SU-DHL-6 (cell line): ENCODE results near the gene NLGN1.

Source experiments
- H2AFZ ChIP-seq: fragments of 200-600 bp; sonication (generic); 2 replicates; pipeline ENCODE4 v1.6.1; 2014; ENCODE audit warnings: low read depth, mild to moderate bottlenecking, moderate library complexity, mixed read lengths, antibody characterized with exemption, low read length; ENCODE audit not compliant: severe bottlenecking
- H3F3A ChIP-seq: fragments of 200-600 bp; shearing (Covaris generic); 2 replicates; pipeline ENCODE4 v1.6.0; 2016; ENCODE audit warnings: antibody characterized with exemption, mild to moderate bottlenecking; ENCODE audit not compliant: insufficient read depth
- H3K27ac ChIP-seq: fragments of 200-600 bp; sonication (generic); 2 replicates; pipeline ENCODE4 v1.5.1; 2016; ENCODE audit warnings: low read depth, mild to moderate bottlenecking, low read length, moderate library complexity, mixed read lengths
- H3K27me3 ChIP-seq: fragments of 200-600 bp; sonication (generic), shearing (Covaris generic); 2 replicates; pipeline ENCODE4 v1.6.0; 2014; ENCODE audit warnings: mild to moderate bottlenecking, low read length
- H3K36me3 ChIP-seq: fragments of 200-600 bp; sonication (generic); 2 replicates; pipeline ENCODE4 v1.6.1; 2014; ENCODE audit warnings: mild to moderate bottlenecking, low read length, mixed read lengths
- H3K4me2 ChIP-seq: fragments of 300-600, 200-600 bp; shearing (Covaris generic), sonication (generic); 2 replicates; pipeline ENCODE4 v1.6.0; 2014; ENCODE audit warnings: low read length, low read depth, mild to moderate bottlenecking; ENCODE audit not compliant: poor library complexity, severe bottlenecking
- H3K4me3 ChIP-seq: fragments of 200-600 bp; sonication (generic); 2 replicates; pipeline ENCODE4 v1.5.1; 2014; ENCODE audit warnings: antibody characterized with exemption, low read length, mild to moderate bottlenecking, mixed read lengths; ENCODE audit not compliant: insufficient read depth, poor library complexity, severe bottlenecking
- H3K79me2 ChIP-seq: fragments of 200-600 bp; sonication (generic); 2 replicates; pipeline ENCODE4 v1.6.1; 2014; ENCODE audit warnings: mild to moderate bottlenecking, low read length, moderate library complexity; ENCODE audit not compliant: insufficient read depth
- H3K9ac ChIP-seq: fragments of 200-600 bp; sonication (generic); 2 replicates; pipeline ENCODE4 v1.7.0; 2014; ENCODE audit warnings: mild to moderate bottlenecking, low read length
- H3K9me2 ChIP-seq: fragments of 200-600 bp; sonication (generic); replicated peaks from 2 replicates; pipeline ENCODE4 v1.6.1; 2014; ENCODE audit warnings: low read length; ENCODE audit not compliant: insufficient read depth
- H3K9me3 ChIP-seq: fragments of 200-600 bp; sonication (generic); 2 replicates; pipeline ENCODE4 v1.6.1; 2014; ENCODE audit warnings: low read length, mixed read lengths; ENCODE audit not compliant: insufficient read depth
- H4K20me1 ChIP-seq: fragments of 200-600 bp; sonication (generic); 2 replicates; pipeline ENCODE4 v1.6.1; 2014; ENCODE audit warnings: low read depth, mild to moderate bottlenecking, antibody characterized with exemption, low read length, moderate library complexity, mixed read lengths
- EZH2phosphoT487 ChIP-seq: fragments of 200-600 bp; sonication (generic), shearing (Covaris generic); conservative IDR thresholded peaks from 2 replicates; pipeline ENCODE4 v1.6.1; 2018; ENCODE audit warnings: mild to moderate bottlenecking, antibody characterized with exemption, low read length, moderate library complexity, mixed read lengths
- TF ChIP-seq, protein P1 (sequence below): fragments of 200-600 bp; sonication (generic); IDR thresholded peaks from one replicate; pipeline ENCODE4 v1.5.1; 2017; ENCODE audit warnings: antibody characterized with exemption, mild to moderate bottlenecking, low read length, moderate library complexity; ENCODE audit not compliant: insufficient read depth, poor library complexity, severe bottlenecking

The NLGN1 gene

DNA sequence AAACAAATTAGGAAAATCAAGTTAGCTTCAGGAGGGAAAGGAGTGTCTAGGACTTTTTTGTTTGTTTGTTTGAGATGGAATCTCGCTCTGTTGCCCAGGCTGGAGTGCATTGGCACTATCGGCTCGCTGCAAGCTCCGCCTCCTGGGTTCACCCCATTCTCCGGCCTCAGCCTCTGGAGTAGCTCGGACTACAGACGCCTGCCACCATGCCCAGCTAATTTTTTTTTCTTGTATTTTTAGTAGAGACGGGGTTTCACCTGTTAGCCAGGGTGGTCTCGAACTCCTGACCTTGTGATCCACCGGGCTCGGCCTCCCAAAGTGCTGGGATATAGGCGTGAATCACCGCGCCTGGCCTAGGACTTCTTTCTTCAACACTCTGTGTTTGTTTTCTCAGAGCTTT is 171.1 kb downstream of the NLGN1 start:
- Histone ChIP-seq H3K9me3 (no peaks in the 10 kb centered on the region), H3K9me2 (no peaks in the 10 kb centered on the region; the same call in 1 of the 2 replicates), H3F3A (no peaks in the 10 kb centered on the region), H3K79me2 (no peaks in the 10 kb centered on the region), H3K27me3 (no peaks in the 10 kb centered on the region), H3K4me3 (no peak overlapping the region), H2AFZ (no peak overlapping the region), H3K27ac (no peak overlapping the region), H3K4me2 (no peak overlapping the region), H3K9ac (no peak overlapping the region), H4K20me1 (no peaks in the 10 kb centered on the region), H3K36me3 (no peaks in the 10 kb centered on the region)
- TF ChIP-seq, protein P1, sequence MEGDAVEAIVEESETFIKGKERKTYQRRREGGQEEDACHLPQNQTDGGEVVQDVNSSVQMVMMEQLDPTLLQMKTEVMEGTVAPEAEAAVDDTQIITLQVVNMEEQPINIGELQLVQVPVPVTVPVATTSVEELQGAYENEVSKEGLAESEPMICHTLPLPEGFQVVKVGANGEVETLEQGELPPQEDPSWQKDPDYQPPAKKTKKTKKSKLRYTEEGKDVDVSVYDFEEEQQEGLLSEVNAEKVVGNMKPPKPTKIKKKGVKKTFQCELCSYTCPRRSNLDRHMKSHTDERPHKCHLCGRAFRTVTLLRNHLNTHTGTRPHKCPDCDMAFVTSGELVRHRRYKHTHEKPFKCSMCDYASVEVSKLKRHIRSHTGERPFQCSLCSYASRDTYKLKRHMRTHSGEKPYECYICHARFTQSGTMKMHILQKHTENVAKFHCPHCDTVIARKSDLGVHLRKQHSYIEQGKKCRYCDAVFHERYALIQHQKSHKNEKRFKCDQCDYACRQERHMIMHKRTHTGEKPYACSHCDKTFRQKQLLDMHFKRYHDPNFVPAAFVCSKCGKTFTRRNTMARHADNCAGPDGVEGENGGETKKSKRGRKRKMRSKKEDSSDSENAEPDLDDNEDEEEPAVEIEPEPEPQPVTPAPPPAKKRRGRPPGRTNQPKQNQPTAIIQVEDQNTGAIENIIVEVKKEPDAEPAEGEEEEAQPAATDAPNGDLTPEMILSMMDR, result no peak
- no peak for TF ChIP-seq EZH2phosphoT487

DNA sequence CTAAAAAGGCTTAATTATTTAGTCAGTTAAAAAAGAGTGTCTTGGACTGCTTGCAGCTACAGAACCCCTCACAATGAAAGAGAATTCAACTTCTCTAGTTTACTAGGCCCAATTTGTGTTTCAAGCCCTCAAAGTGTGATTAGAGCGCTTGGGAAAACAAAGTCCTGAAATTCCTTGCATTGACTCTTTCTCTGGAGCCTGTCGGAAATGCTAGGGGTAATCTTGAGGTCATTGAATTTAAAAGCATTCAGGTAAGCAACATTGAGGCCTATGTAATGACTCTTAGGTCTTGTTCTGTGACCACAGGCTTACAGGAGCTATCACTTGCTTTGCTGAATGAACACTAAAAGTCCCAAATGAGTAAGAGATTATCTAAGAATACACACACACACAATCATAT is 186.0 kb downstream of the NLGN1 start:
- H3K9me2 ChIP-seq, result no peaks in the 10 kb centered on the region
- no peak overlapping the region for H3K27ac ChIP-seq
- no peak overlapping the region for H2AFZ ChIP-seq
- no peaks in the 10 kb centered on the region for H3K9me3 ChIP-seq
- no peak overlapping the region for H3K4me3 ChIP-seq
- no peak overlapping the region for H3K4me2 ChIP-seq
- H3F3A ChIP-seq, result no peaks in the 10 kb centered on the region
- no peak for TF ChIP-seq EZH2phosphoT487
- TF ChIP-seq, protein P1, result no peak
- no peaks in the 10 kb centered on the region for H3K27me3 ChIP-seq
- H3K9ac ChIP-seq, result no peak overlapping the region
- no peaks in the 10 kb centered on the region for H3K79me2 ChIP-seq
- H4K20me1 ChIP-seq, result no peaks in the 10 kb centered on the region
- no peaks in the 10 kb centered on the region for H3K36me3 ChIP-seq

DNA sequence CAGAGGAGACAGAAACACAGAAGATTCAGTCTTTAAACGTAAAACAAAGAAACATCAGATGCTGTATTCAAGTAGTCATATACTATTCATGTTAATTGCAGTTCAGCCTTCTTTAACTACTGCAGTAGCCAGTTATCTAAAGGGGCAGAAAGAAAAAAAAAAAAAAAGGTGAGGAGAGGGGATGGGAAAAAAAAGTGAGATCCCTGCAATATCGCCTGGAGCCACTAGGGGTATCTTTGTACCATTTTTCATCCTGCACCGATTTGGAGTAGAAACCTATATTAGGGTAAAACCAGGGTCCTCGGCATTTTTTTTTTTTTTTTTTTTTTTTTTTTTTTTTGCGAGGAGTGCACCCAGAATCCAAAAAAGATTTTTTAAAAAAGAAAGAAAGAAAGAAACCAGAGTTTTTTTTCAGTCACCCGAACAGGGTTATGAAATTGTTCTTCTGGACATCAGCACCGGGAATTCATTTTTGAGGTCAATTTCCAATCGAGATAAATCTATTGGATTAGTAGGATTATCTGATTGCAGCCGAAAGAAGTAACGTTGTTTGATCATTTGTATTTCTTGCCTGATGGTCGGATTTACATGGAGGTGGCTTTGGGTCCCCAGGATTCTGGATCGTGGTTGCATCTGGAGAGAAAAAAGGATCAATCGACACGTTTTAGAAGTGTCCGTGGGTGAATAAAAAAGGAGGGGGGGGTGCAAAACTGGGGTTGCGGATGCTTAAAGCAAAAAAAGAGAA is 186.7 kb downstream of the NLGN1 start:
- Histone ChIP-seq H3K27ac (no peak overlapping the region), H4K20me1 (no peaks in the 10 kb centered on the region), H3K36me3 (no peaks in the 10 kb centered on the region), H3K4me3 (no peak overlapping the region), H3K79me2 (no peaks in the 10 kb centered on the region), H3K9ac (no peak overlapping the region), H3K9me2 (no peaks in the 10 kb centered on the region), H2AFZ (no peak overlapping the region), H3K9me3 (no peaks in the 10 kb centered on the region), H3K27me3 (no peaks in the 10 kb centered on the region), H3K4me2 (no peak overlapping the region), H3F3A (no peaks in the 10 kb centered on the region)
- no peak for TF ChIP-seq EZH2phosphoT487

DNA sequence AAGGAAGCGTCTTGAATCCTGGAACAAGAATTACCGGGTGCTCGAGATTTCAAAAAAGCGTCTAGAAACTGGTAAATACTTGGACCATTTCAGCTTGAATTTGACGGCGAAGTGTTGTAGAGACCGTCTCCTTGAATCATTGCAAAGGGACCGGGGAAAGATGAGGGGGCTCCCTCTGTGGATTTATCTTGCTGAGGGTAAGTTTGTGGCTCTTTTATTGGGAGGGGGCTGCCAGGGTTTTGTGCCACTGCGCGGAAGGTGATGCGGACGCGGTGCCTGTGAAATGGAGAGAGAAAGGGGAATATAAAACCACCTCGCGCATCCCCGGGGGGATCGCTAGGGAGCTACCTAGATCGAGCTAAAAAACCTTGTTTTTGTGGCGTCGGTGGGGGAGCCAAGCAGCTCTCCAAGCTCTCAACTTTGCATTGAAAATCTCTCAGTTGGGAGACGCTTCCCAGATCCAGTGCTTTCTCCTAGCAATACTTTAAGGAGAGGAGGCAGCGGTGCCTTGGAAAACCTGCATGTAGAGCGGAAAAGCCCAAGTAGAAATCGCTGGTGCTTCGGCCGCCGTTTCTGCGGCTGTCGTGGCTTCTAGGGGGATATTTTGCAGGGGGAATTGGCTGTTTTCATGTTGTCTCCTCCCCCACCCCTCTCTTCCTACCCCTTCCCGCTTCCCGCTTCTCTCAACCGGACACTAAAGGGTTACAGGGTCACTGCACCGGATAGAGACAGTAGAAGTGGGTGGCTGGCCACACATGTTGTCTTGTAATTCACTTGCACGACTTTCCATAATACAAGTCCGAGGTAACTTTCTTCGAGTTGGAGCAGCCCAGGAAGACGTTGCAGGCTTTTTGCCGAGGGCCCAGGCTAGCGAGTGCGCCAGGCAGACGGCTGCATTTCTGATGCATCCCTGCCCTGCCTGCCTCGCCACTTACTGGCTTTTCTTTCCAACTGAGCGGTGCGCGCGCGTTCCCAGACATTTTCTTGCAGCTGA is 187.6 kb downstream of the NLGN1 start:
- Histone ChIP-seq H3K27me3 (no peaks in the 10 kb centered on the region), H3K27ac (no peak overlapping the region), H3K9me3 (no peaks in the 10 kb centered on the region), H2AFZ (no peak overlapping the region), H3F3A (no peaks in the 10 kb centered on the region), H3K9me2 (no peaks in the 10 kb centered on the region), H4K20me1 (no peaks in the 10 kb centered on the region), H3K36me3 (no peaks in the 10 kb centered on the region), H3K4me2 (no peak overlapping the region), H3K79me2 (no peaks in the 10 kb centered on the region), H3K9ac (no peak overlapping the region), H3K4me3 (no peak overlapping the region)
- TF ChIP-seq, protein P1, result no peak
- TF ChIP-seq EZH2phosphoT487, result no peak
